Large intestine (tissue), 3 donors: ENCODE data around the gene ZBED2. TPM values are rescaled to one million over a fixed set of nuclear protein-coding genes. Genes with fewer than 3 reads are reported as not detected.

ENCODE experiments used
- DNase-seq, 2 donors: peaks; one replicate each; pipeline versions ENCODE4 v3.0.0 to v3.0.0-alpha.2; 2013
- H3K27ac ChIP-seq: one replicate; pipeline ENCODE4 v1.5.1; 2013; ENCODE audit warnings: low read length
- H3K27me3 ChIP-seq: 2 replicates; pipeline ENCODE4 v1.6.1; 2013; ENCODE audit warnings: low read length; ENCODE audit not compliant: control insufficient read depth, insufficient read depth
- H3K36me3 ChIP-seq: 2 replicates; pipeline ENCODE4 v1.6.1; 2013; ENCODE audit warnings: low read length; ENCODE audit not compliant: control insufficient read depth, insufficient read depth
- H3K4me1 ChIP-seq: one replicate; pipeline ENCODE4 v1.6.1; 2013; ENCODE audit warnings: low read length; ENCODE audit not compliant: control insufficient read depth, insufficient read depth
- H3K4me3 ChIP-seq: one replicate; pipeline ENCODE4 v1.5.1; 2013; ENCODE audit warnings: low read length
- H3K9me3 ChIP-seq: one replicate; pipeline ENCODE4 v1.6.1; 2013; ENCODE audit warnings: mild to moderate bottlenecking, low read depth, low read length, moderate library complexity; ENCODE audit not compliant: control insufficient read depth
- WGBS: methylation state at CpG from one replicate; pipeline ENCODE4 v1.1.5; 2013; ENCODE audit warnings: low lambda C conversion rate; ENCODE audit not compliant: insufficient coverage; 5-methylcytosine and 5-hydroxymethylcytosine counted together
- polyA plus RNA-seq: library from polyadenylated mRNA; unstranded; fragments of 120-200 nt; gene quantifications from one replicate; pipeline ENCODE4 v1.2.1, GENCODE V29; 2013

The ZBED2 gene
- polyA plus RNA-seq, 1 donor = 1.0 TPM

DNA sequence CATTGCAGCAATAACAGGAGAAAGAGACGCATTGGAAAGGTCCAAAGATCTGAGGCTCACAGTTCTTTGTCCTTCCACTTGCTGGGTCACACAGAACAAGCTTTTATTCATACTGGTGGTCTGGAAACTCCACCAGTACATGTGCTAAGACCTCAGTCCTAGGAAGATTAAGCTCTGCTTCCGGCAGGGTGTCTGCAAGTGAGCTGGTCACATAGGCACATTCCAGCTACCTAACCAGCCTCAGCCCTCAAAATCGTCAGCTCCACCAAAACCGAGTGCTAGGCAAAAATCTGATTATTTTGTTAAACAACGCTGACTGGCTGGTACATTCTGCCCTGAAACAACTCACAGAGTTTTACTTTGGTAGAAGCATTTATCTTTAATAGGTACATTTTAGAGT is 2.2 kb downstream of the ZBED2 start:
- no peak overlapping the region for H3K27ac ChIP-seq
- no peak for DNase-seq
- WGBS = 59% methylated on average over 3 of the region's 5 CpGs
- no peaks in the 10 kb centered on the region for H3K27me3 ChIP-seq
- H3K36me3 ChIP-seq = no peaks in the 10 kb centered on the region
- H3K4me1 ChIP-seq = no peaks in the 10 kb centered on the region
- no peak overlapping the region for H3K4me3 ChIP-seq
- no peaks in the 10 kb centered on the region for H3K9me3 ChIP-seq

DNA sequence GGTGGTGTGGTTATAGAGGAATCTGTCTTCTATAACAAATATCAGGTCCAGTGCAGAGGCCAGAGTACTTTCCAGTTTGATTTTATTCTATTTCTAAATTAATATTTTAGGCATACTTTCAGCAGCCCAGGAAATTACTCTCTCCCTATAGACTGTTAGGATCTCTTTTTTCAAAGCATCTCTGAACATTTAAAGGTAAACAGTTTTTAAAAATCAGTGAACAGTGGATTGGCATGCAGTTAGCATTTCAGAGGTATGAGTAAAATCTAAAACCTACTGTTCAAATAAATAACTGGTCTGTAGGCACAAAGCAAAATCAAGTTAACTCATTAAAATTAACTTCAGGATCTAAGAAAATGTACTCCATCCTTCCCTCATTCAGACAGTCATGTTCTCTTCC is 3.0 kb downstream of the ZBED2 start:
- Histone ChIP-seq H3K27ac (no peak overlapping the region), H3K27me3 (no peaks in the 10 kb centered on the region), H3K4me1 (no peaks in the 10 kb centered on the region), H3K9me3 (no peaks in the 10 kb centered on the region), H3K36me3 (no peaks in the 10 kb centered on the region), H3K4me3 (no peak overlapping the region)
- DNase-seq = no peak

DNA sequence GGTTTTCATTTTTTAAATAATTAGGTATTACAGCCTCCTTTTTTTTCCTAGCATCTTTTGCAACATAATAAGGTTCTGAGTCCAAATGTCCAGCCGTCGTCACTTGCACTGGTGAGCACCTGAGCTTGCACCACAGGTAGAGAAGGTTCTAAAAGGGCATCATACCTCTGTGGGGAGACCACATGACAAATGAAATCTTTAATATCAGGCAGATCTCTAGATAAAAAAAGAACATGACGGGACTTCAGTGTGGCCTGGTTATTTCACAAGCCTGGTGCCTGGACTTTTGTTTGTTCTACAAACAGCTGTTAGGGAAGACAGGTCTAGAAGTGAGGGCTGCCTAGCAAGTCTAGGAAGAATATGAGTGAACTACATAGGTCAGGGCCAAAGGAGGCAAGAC is 3.6 kb downstream of the ZBED2 start:
- H3K27ac ChIP-seq = no peak overlapping the region
- H3K9me3 ChIP-seq = no peaks in the 10 kb centered on the region
- no peaks in the 10 kb centered on the region for H3K36me3 ChIP-seq
- no CpG with 5 or more reads among the region's 3 CpGs for WGBS
- H3K4me1 ChIP-seq = no peaks in the 10 kb centered on the region
- no peak overlapping the region for H3K4me3 ChIP-seq
- DNase-seq = no peak
- no peaks in the 10 kb centered on the region for H3K27me3 ChIP-seq

DNA sequence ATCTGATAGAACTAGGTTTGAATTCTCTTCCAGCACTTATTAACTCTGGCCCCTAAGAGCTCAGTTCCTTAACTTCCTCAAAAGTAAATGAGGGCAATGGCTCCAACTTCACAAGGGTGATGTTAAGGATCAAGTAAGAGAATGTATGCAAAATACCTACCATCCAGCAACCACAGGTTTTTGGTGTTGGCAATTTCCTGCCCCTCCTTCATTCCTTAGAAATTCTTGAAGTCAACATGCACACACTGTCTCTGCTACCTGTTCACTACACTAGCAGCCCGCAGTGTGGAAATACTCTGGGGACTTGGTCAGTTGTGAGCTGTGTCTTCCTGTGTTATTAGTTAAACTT is 5.0 kb downstream of the ZBED2 start:
- DNase-seq = no peak
- no peaks in the 10 kb centered on the region for H3K27me3 ChIP-seq
- H3K4me3 ChIP-seq = no peak overlapping the region
- H3K36me3 ChIP-seq = no peaks in the 10 kb centered on the region
- H3K4me1 ChIP-seq = peaks cover 4% of the 10 kb centered on the region
- no peaks in the 10 kb centered on the region for H3K9me3 ChIP-seq
- WGBS = no CpG with 5 or more reads among the region's 1 CpG
- H3K27ac ChIP-seq = no peak overlapping the region

DNA sequence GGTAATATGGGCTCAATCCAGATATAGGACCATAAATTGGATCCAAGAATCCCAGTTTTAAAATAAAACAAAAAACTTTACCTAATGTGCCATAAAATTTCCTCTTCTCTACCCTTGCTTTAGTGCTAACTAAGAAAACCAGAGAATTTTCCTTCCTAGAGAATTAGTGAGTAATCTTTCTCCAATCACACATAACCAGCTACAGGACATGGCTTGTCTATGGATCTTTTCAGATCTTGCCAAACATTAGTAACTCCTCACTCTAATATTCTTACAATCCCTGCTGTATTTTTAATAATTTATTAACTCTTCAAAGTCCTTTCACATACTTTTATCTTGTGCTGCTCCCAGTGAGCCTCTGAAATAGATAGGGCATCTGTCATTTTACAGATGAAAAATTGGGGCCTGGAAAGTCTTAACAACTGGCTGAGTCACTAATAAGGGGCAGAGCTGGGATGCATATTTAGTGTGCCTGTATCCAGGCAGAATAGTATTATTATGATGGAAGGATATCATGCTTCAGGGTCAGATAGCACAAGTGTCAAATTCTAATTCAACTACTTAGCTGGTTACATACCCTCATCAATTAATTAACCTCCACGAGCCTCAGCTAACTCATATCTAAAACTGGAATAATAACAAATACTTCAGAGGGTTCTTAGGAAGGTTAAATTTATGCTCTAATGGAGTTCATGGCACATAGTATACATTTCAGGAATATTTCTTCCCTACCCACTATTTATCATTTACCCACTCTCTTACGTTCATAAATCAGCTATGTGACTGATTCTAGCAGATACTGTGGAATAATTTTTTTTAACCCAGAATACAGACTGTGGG is 5.6 kb downstream of the ZBED2 start:
- DNase-seq = no peak
- no peak overlapping the region for H3K4me3 ChIP-seq
- peaks cover 7% of the 10 kb centered on the region for H3K4me1 ChIP-seq
- no peak overlapping the region for H3K27ac ChIP-seq
- no peaks in the 10 kb centered on the region for H3K27me3 ChIP-seq
- H3K9me3 ChIP-seq = no peaks in the 10 kb centered on the region
- WGBS = 40% methylated on average over 1 of the region's 2 CpGs
- H3K36me3 ChIP-seq = no peaks in the 10 kb centered on the region

DNA sequence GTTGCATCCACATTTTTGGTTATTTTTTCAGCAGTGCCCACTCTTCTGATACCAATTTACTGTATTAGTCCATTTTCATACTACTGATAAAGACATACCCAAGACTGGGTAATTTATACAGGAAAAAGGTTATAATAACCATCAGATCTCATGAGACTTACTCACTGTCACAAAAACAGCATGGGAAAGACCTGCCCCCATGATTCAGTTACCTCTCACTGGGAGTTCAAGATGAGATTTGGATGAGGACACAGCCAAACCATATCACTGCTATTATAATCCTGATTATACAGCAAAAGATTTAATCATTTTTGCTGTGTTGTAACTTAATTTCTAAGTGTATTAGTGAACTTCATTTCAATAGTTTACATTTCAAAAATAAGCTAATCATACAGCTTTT is 6.6 kb downstream of the ZBED2 start:
- H3K27ac ChIP-seq = no peak overlapping the region
- no peak overlapping the region for H3K4me3 ChIP-seq
- DNase-seq = no peak
- H3K9me3 ChIP-seq = no peaks in the 10 kb centered on the region
- H3K36me3 ChIP-seq = no peaks in the 10 kb centered on the region
- H3K4me1 ChIP-seq = peaks cover 7% of the 10 kb centered on the region
- no peaks in the 10 kb centered on the region for H3K27me3 ChIP-seq

DNA sequence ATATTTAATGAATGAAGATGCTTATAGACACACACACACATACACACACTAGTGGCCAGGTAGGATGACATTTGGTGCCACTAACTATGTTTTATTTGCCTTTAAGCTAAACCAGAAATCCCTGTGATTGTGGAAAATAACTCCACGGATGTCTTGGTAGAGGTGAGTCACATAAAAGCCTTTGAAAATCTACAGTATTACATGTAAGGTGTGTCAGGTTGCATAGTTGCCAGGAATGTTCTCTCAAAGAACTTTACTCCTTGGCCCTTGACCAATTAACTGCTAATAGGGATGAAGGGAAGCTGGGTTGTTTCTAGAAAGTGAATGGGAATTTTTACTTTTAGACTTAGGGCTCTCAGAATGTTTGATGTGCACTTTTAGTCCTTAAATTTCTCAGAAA is 9.9 kb downstream of the ZBED2 start:
- H3K4me3 ChIP-seq = no peak overlapping the region
- H3K27me3 ChIP-seq = no peaks in the 10 kb centered on the region
- DNase-seq = peak; percentile 72 to 88
- no CpG with 5 or more reads among the region's 1 CpG for WGBS
- H3K27ac ChIP-seq = peak overlapping the region; percentile 43
- H3K4me1 ChIP-seq = peaks cover 7% of the 10 kb centered on the region
- H3K36me3 ChIP-seq = no peaks in the 10 kb centered on the region
- H3K9me3 ChIP-seq = no peaks in the 10 kb centered on the region

DNA sequence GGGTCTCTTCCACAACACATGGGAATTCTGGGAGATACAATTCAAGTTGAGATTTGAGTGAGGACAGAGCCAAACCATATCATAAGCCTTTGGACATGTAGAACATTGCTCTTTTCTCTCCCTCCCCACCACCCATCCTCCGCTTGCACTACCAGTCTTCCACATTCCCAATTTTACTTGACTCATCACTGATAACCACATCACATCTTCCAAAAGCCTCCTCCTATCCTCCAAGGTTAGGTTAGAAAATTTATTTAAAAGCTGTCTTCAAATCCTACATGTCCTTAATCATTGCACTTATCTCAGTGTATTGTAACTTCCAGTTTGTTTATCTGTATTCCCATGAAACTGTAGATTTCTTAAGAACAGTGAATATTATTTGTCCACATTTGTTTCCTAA is 10.4 kb downstream of the ZBED2 start:
- 100% methylated on average over 1 of the region's 1 CpG for WGBS
- Histone ChIP-seq H3K4me1 (peaks cover 7% of the 10 kb centered on the region), H3K9me3 (no peaks in the 10 kb centered on the region), H3K4me3 (no peak overlapping the region), H3K36me3 (no peaks in the 10 kb centered on the region), H3K27ac (peak overlapping the region; percentile 43), H3K27me3 (no peaks in the 10 kb centered on the region)
- DNase-seq = no peak

DNA sequence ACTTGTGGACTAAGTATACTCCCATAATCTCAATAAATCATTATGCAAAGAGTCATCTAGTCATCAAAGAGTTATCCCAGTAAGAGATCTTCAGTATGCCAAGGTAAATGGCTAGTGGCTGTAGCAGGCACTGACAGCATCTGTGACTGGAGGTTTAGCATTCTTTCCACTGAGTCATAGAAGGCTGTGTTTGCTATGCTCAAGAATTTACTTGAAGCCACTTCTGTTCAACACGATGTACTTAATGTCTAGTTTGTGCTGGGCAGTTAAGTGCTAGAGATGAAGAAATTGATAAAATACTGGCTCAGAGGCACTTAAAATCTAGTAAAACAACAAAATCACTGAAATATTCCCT is 13.0 kb downstream of the ZBED2 start:
- no peak for DNase-seq
- Histone ChIP-seq H3K27me3 (no peaks in the 10 kb centered on the region), H3K36me3 (no peaks in the 10 kb centered on the region), H3K4me1 (peaks cover 7% of the 10 kb centered on the region), H3K27ac (no peak overlapping the region), H3K4me3 (no peak overlapping the region), H3K9me3 (no peaks in the 10 kb centered on the region)
- WGBS = no CpG with 5 or more reads among the region's 1 CpG

DNA sequence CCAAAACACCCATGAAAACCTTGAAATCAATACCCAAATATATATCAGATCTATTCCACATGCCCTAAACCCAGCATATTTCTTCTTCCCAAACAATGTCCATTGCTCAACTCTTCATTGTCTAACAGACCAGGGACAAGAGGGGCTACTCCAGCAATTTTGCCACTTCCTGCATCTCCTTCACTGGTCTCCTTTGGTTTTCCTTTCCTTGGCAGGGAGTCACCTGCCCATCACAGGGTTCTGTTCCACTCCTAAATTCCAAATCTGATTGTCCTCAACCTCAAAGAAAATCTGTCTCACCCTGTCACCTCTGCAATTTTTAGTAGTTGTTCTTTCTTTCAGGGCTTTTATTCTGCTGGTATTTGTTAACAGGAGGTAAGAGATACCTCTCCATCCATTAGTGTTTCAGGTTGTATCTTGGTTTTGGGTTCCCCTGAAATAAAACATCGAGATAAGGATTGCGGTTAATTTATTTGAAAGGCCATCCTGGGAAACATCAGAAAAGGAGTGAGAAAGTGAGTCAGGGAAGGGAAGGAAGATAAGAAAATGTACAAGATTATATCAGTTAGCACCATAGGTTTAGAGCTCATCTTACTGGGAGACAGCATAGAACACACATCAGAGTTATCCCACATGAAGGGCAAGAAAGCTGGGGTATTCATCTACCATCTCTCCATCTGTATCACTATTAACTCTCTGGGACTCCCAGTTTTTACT is 13.6 kb downstream of the ZBED2 start:
- no peak for DNase-seq
- H3K27me3 ChIP-seq = no peaks in the 10 kb centered on the region
- H3K4me1 ChIP-seq = peaks cover 7% of the 10 kb centered on the region
- no peaks in the 10 kb centered on the region for H3K9me3 ChIP-seq
- no peaks in the 10 kb centered on the region for H3K36me3 ChIP-seq
- 100% methylated on average over 2 of the region's 2 CpGs for WGBS
- no peak overlapping the region for H3K27ac ChIP-seq
- no peak overlapping the region for H3K4me3 ChIP-seq

DNA sequence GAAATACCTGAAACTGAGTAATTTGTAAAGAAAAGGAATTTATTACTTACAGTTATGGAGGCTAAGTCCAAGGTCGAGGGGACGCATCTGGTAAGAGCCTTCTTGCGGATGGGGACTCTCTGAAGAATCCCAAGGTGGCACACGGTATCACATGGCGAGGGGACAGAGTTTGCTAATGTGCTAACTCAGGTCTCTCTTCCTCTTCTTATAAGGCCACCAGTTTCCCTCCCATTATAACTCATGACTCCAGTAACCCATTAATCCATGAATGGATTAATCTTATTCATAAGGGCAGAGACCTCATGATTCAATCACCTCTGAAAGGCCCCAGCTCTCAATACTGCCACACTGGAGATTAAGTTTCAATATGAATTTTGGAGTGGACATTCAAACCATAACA is 15.7 kb downstream of the ZBED2 start:
- no CpG with 5 or more reads among the region's 5 CpGs for WGBS
- DNase-seq = peak in 1 of 2 donors; percentile 20
- Histone ChIP-seq H3K27ac (no peak overlapping the region), H3K4me3 (no peak overlapping the region), H3K36me3 (no peaks in the 10 kb centered on the region), H3K27me3 (no peaks in the 10 kb centered on the region), H3K9me3 (no peaks in the 10 kb centered on the region), H3K4me1 (no peaks in the 10 kb centered on the region)
